Astrocyte (in vitro differentiated cells and primary cell): Measurements from ENCODE around the gene LINGO4.

Experiments used
- CTCF ChIP-seq: IDR thresholded peaks from 2 replicates; pipeline ENCODE4 v1.5.1; 2011; ENCODE audit warnings: low read depth, mild to moderate bottlenecking, inconsistent platforms, low read length, moderate library complexity; ENCODE audit not compliant: insufficient read depth
- EZH2 ChIP-seq: IDR thresholded peaks from 2 replicates; pipeline ENCODE4 v1.6.1; 2012; ENCODE audit warnings: mild to moderate bottlenecking, low read length, inconsistent platforms; ENCODE audit not compliant: insufficient read depth

- no peak for TF ChIP-seq CTCF
- TF ChIP-seq EZH2 = no peak
Observed at GRCh38 chr1:151846062-151846568, 40.9 kb upstream of the LINGO4 start.
